GM19395 (cell line): ENCODE data around the gene CD99.
"Not testable (repeated sequence)": the region's sequence is repeated elsewhere in the genome, so short reads cannot be mapped to it uniquely, and the experiment has no call there.

Experiments used
- ATAC-seq: cut with Tn5 transposase; IDR thresholded peaks from one replicate; pipeline ENCODE4 v1.9.1; 2021; ENCODE audit warnings: mild to moderate bottlenecking, moderate library complexity; ENCODE audit not compliant: unreplicated experiment

CD99 gene

GRCh38 chrX:2675657-2676200 is 15.4 kb upstream of the CD99 start:
- ATAC-seq = not testable (repeated sequence)

DNA sequence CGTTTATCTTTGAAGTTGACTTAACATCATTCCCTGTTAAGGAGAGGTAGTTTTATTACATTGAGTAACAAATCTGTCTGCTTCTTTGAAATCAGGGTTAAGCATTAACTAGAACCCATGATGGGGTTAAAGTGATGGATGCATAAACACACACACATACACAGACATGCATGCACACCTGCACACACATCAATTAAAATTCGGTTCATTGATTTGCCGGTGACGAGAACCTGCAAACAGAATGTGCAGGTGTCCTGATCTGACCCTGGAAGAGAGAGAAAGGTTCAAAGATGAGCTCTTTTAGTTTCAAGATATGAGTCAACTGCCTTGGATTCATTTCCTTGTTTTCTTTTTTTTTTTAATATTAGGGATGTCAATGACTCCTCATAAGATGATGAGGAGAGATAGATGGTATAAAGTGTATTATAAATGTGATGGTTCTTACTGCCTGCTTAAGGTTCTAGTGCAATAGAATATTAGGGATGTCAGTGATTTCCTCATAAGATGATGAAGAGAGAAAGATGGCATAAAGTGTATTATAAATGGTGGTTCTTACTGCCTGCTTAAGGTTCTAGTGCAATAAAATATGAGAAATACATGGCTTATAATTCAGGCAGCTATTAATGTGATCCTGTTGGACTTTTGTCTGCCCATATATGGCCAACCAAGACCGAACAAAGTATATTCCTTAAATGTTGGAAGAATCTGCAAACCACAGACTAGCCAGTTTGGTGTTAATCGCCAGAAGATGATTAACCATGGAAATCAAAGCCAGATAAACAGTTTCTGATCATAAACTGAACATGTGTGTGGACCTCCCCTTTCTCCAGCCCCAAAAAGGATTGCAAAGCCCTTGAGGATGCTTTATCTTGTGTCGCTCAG is 14.1 kb upstream of the CD99 start:
- ATAC-seq = no peak

- no peak for ATAC-seq
These were observed 13.3 kb upstream of the CD99 start for GRCh38 chrX:2677764-2678163.

- no peak for ATAC-seq
These were observed 12.5 kb upstream of the CD99 start for GRCh38 chrX:2678583-2678982.

- ATAC-seq = no peak
These were observed 11.3 kb upstream of the CD99 start for GRCh38 chrX:2679534-2680485.

DNA sequence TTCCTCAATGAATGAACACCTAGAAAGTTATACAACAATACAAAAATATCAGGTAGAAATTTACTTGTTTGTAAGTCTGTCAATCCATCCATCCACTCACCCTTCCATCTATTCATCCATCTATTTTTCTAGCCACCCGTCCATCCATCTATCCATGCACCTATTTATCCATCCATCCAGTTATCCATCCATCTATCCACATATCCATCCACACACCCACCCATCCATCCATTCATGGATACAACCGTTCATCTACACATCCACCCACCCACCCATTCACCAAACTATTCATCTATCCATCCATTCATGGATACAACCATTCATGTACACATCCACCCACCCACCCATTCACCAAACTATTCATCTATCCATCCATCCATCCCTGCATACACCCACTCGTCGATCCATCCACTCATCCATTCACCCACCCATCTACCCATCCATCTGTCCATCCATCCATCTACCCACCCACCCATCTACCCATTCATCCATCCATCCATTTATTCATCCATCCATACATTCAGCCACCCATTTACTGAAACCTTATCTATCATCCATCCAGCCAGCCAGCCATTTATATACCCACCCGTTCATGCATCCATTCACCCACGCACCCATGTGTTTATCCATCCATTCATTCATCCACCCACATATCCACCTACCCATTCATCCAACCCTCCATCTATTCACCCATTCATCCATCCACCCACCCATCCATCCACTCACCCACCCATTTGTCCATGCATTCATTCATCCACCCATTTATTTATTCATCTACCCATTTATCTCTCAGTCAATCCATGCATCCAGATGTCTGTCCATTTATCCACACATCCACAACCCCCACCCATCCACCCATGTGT is 10.4 kb upstream of the CD99 start:
- ATAC-seq = no peak

DNA sequence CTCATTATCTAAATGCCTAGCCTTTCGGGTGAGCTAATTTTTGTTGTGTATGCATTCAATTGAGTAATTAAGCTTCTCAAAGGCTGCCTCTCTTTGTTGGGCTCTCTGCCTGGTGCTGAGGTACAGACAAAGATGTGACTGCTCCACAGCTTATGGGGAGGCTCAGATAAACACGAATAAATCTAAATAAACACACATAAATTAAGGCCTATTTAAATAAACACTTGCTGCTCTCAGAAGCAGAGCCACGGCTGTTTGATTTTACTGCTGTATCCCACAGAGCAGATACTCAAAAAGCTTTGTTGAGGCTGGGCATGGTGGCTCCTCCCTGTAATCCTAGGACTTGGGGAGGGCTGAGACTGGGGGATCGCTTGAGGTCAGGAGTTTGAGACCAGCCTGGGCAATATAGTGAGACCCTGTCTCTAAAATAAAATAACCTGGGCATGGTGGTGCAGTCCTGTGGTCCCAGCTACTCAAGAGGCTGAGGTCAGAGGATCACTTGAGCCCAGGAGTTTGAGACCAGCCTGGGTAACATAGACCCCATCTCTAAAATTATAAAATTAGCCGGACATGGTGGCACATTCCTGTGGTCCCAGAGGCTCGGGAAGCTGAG is 8.4 kb upstream of the CD99 start:
- no peak for ATAC-seq

DNA sequence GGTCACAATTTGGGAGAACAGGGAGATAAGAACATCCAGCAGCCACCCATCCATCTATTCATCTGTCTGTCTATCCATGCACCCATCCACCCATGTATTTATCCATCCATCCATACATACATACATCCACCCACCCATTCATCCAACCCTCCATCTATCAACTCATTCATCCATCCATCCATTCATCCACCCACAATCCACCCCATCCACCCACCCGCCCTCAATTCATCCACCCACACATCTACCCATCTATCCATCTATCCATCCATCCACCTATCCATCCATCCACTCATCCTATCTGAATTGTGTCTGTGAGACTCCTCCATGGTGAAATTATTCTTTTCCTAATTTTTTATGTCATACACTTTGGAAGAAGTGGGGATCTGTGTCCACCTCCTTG is 6.8 kb upstream of the CD99 start:
- no peak for ATAC-seq

DNA sequence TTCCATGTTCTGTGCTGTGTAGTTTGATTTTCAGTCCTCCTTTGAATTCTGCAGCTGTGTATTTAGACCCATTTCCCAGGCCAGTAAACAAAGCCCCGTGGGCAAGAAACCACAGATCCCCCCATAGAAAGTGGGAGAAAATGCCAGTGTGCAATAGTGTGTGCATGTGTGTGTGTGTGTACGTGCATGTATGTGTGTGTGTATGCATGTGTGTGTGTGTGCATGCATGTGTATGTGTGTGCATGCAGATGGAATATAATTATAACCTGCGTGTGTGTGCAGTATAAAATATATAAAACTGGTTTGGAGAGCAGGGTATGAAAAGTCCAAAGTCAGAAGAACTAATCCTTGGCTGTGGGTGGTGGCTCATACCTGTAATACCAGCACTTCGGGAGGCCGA is 5.2 kb upstream of the CD99 start:
- ATAC-seq = no peak

DNA sequence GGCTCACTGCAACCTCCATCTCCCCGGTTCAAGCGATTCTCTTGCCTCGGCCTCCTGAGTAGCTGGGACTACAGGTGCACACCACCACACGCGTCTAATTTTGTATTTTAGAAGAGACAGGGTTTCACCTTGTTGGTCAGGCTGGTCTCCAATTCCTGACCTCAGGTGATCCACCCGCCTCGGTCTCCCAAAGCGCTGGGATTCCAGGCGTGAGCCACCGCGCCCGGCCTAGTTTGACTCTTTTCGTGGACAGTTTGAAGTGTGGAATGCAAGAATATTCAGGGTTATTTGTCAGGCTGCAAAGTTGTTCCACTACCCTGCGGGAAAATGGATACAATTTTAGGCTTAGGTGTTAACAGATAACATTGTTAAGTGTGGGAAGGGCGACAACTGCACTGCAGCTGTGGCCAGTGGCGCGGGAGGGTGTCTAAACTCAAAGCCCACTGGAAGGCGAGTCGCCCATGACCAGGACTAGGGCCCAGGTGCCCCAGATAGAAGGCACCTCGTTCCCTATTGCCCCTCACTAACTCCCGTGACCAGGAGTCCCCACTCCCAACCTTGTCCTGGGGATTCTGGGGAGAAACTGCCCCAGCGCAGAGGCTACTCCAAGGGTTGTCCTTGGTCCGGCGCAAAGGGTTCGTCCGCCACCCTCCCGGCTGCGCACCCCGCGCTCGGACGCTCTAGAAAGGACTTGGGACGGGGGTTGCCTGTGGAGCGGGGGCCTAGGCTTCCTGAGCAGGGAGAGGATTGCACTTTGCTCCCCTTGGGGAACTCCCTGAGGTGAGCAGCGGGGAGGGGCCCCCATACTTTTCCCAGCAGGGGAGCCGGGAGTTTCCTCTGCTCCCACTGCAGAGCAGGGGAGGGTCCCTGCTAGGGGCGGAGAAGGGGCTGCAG is 1.1 kb upstream of the CD99 start:
- ATAC-seq = no peak

DNA sequence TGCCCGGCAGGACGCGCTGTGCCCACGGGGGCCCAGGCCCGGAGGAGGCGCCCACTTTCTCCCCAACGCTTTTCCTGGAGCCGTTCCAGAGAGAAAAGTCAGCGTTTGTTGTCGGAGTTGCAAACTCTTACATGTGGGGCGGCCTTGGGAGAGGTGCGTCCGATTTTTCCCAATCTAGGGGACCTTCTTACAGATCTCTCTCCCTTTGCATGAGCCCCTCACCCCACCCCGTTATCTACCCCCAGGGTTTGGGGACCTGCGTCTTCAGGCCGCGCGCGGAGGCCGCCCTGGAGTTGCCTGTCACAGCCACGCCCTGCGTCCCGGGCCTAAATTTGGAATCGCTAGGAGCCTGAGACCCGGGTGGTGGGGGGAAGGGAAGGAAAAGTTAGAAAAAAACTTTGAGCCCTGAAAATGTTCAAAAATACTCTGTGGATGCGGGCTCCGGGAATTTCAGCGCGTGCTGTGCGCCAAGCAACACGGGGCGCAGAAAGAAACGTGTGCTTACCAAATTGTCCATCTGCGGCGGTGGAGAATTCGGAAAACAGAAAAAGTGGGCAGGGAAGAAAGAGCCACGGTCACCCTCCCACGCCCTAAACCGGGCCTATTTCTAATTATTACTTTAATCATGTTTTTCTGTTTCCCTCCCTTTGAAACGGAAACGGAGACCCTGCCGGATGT is 587 bp downstream of the CD99 start:
- ATAC-seq = peak; percentile 7

GRCh38 chrX:2692221-2693112 is 1.4 kb downstream of the CD99 start:
- no peak for ATAC-seq

DNA sequence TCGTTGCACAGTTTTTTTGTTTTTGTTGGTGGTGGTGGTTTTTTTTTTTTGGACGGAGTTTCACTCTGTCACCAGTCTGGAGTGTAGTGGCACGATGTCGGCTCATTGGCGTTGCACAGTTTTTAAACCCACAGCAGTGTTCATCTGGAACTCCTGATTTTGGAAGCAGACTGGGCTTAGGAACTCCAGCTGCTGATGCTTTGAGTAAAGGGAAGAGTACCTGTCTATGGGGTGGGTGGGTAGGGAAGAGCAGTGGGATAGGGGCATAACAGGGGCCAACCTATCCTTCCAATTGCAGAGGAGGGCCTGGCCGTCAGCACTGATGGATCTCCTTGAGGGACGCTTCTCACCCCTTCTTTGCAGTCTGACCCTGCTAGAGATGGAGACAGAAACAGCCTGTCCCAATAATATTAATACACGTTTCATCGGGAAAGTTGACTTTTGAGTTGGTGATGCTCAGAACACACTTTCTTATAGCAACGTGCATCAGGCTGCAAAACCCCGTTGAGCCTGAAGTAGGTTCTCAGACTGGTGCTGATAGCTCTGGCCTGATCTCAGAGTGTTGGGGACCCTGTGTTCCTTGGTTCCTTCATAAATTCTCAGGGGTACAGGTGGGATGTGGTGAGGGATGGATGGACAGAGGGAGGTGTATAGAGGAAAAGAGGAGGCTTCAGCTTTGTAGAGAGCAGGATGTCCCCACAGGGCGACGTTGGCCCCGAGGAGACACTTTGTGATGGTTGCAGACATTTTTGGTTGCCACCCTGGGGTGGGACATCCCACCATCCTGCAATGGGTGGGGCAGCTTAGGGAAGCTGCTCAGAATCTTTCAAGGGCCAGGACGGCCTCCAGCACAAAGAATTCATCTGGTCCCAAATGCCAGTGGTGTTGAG is 2.3 kb downstream of the CD99 start:
- no peak for ATAC-seq

GRCh38 chrX:2694914-2695267 is 3.8 kb downstream of the CD99 start:
- no peak for ATAC-seq

- peak; percentile 93 for ATAC-seq
These were observed 5.7 kb downstream of the CD99 start for GRCh38 chrX:2696698-2697215.

DNA sequence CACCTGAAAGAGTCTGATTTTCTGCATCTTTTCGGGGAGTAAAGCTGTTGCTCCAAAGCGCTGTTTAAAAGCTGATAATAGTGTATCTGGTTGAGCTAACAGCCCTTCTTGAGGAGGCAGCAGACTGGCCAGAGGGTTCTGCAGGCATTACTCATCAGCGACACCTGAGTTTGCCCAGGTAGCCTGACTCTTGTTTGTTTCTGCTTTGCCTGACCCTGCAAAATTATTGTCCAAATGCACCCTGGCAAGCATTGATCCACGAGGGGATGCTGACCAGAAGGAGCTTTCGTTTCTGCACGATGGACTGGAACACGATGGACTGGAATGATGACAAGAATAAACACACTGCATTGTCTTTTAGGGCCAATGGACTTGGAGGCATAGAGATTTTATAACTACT is 6.2 kb downstream of the CD99 start:
- ATAC-seq = no peak
